Stomach smooth muscle (tissue), 2 donors: ENCODE data around the gene PRELID3B.
"Not testable (repeated sequence)": the region's sequence is repeated elsewhere in the genome, so short reads cannot be mapped to it uniquely, and the experiment has no call there.

Experiments
- H3K27ac ChIP-seq: one replicate; pipeline ENCODE4 v1.7.0; 2013; ENCODE audit warnings: mild to moderate bottlenecking, low read length, inconsistent platforms
- H3K27me3 ChIP-seq, 2 donors: one replicate each; pipeline ENCODE4 v1.7.0; 2013; ENCODE audit warnings: low read length in 2 of 2; ENCODE audit not compliant: insufficient read depth in 2 of 2, control insufficient read depth in 1 of 2
- H3K36me3 ChIP-seq, 2 donors: one replicate each; pipeline ENCODE4 v1.7.0; 2013; ENCODE audit warnings: low read length in 2 of 2; ENCODE audit not compliant: control insufficient read depth in 2 of 2, insufficient read depth in 2 of 2
- H3K4me1 ChIP-seq: one replicate; pipeline ENCODE4 v1.7.0; 2013; ENCODE audit warnings: low read length; ENCODE audit not compliant: control insufficient read depth, insufficient read depth
- H3K4me3 ChIP-seq, 2 donors: one replicate each; pipeline ENCODE4 v1.7.0; 2013; ENCODE audit warnings: low read length in 2 of 2
- H3K9ac ChIP-seq, 2 donors: one replicate each; pipeline ENCODE4 v1.7.0; 2013; ENCODE audit warnings: low read length in 2 of 2, mild to moderate bottlenecking in 1 of 2
- H3K9me3 ChIP-seq, 2 donors: one replicate each; pipeline ENCODE4 v1.7.0; 2013; ENCODE audit warnings: low read length in 2 of 2; ENCODE audit not compliant: control insufficient read depth in 2 of 2
- donor health status: healthy.
- donor health status: Pancreatic carcinoma.

The PRELID3B gene

DNA sequence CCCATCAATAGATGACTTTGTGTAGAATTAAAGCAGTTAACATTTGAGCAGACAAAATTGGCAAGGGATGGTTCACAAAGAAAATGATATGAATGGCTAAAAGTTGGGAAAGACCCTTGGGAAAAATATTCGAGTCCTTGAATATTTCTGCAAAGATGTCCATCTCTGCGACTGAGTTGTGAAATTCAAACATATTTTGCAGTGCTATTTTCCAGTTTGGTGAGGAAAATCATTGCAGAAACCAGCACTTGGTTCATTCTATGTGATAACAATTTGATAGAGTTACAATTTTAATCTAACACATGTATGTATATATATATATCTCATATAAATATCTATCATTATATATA, 6.1 kb upstream of the PRELID3B start:
- Histone ChIP-seq H3K4me1 (no peaks in the 10 kb centered on the region), H3K9me3 (no peaks in the 10 kb centered on the region), H3K9ac (no peak overlapping the region), H3K27me3 (peaks cover 3 to 4% of the 10 kb centered on the region in 2 donors), H3K36me3 (no peaks in the 10 kb centered on the region), H3K4me3 (no peak overlapping the region), H3K27ac (no peak overlapping the region)

DNA sequence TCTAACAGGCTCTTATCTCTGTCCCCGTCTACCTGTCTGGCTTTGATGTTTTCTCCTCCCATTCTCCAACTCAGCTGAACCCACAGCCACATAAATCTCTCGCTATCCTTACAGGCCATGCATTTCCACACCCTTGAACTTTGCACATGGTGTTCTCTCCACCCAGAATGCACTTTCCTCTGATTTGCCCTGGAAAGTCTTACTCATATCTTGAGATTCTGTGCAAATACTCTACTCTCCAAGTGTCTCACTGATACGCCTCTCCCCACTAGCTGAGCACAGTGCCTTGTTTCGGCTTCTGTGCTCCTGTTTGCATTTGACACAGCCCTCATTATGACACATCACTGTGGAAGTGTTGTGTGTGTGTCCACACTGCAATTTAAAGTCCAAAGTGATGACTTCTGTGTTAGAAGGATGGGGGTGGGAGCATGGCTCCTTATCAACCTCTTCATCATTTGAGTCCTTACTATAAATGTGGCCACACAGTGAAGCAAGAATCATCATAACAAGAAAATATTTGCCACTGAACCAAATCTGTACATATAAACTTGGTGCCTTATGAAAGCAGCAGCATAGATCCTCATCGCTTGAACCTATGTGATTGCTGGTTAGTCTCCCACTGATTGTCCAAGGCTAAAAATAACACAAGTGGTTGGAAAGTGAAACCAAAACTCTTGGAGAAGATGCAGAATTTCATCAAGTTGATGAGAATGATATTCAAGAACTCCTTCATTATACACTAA, 5.5 kb upstream of the PRELID3B start:
- H3K36me3 ChIP-seq: no peaks in the 10 kb centered on the region
- H3K4me3 ChIP-seq: no peak overlapping the region
- no peaks in the 10 kb centered on the region for H3K9me3 ChIP-seq
- peaks cover 3% of the 10 kb centered on the region for H3K4me1 ChIP-seq
- H3K9ac ChIP-seq: no peak overlapping the region
- H3K27me3 ChIP-seq: peaks cover 3 to 4% of the 10 kb centered on the region in 2 donors
- no peak overlapping the region for H3K27ac ChIP-seq

DNA sequence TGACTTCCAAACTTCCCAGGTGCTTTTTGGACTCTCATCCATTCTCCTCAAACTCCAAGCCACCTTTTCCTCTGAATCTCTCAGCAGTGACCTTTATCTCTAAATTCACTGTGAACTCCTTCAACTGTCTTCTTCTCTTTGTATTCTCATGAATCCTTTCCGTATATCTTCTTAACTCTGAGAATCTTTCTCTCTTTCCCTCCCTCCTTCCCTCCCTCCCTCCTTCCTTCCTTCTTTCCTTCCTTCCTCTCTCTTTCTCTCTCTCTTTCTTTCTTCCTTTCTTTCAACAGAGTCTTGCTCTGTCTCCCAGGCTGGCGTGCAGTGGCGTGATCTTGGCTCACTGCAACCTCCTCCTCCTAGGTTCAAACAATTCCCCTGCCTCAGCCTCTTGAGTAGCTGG, 4.3 kb upstream of the PRELID3B start:
- H3K27me3 ChIP-seq: peaks cover 3 to 4% of the 10 kb centered on the region in 2 donors
- no peak overlapping the region for H3K9ac ChIP-seq
- H3K4me3 ChIP-seq: no peak overlapping the region
- no peaks in the 10 kb centered on the region for H3K36me3 ChIP-seq
- H3K27ac ChIP-seq: no peak overlapping the region
- peaks cover 8% of the 10 kb centered on the region for H3K4me1 ChIP-seq
- no peaks in the 10 kb centered on the region for H3K9me3 ChIP-seq

DNA sequence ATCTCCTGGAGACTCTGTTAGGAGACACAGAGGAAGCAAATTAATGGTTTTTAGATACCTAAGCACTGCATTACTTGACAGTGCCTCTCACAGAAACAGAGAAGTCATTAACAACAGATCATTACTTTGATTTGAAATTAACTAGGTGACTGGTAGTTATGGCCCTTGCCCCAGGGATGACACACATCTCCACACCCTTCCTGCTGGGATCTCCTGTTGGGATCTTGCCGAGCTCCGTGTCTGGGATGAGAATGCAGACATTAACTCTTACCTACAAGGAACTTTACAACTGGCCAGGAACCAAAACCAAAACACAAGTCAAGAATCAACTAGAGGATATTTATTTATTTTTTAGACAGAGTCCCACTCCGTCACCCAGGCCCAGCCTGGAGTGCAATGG, 2.2 kb upstream of the PRELID3B start:
- no peak overlapping the region for H3K9ac ChIP-seq
- no peak overlapping the region for H3K4me3 ChIP-seq
- no peaks in the 10 kb centered on the region for H3K9me3 ChIP-seq
- H3K27me3 ChIP-seq: no peaks in the 10 kb centered on the region
- H3K27ac ChIP-seq: no peak overlapping the region
- peaks cover 15% of the 10 kb centered on the region for H3K4me1 ChIP-seq
- no peaks in the 10 kb centered on the region for H3K36me3 ChIP-seq

DNA sequence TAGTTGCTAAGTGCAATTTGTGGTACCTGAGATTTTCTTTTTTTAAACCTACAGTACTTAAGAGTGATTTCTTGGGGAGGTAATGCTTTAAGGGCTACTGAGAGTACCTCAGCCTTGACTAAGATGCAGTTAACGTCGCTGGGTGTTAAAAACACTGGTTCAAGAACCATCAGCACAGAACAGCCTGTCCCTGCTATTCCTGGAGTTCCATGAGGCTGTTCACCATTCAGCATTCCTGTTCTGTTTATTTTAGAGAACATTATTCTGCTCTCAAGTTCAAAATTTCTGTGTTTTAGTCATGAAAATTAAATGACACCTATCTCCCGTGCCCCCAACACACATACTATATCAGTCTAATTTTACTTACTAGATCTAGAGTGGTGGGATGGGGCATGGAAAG, 1.7 kb upstream of the PRELID3B start:
- Histone ChIP-seq H3K9ac (no peak overlapping the region), H3K27me3 (no peaks in the 10 kb centered on the region), H3K27ac (no peak overlapping the region), H3K4me1 (peaks cover 15% of the 10 kb centered on the region), H3K9me3 (no peaks in the 10 kb centered on the region), H3K36me3 (no peaks in the 10 kb centered on the region), H3K4me3 (no peak overlapping the region)

DNA sequence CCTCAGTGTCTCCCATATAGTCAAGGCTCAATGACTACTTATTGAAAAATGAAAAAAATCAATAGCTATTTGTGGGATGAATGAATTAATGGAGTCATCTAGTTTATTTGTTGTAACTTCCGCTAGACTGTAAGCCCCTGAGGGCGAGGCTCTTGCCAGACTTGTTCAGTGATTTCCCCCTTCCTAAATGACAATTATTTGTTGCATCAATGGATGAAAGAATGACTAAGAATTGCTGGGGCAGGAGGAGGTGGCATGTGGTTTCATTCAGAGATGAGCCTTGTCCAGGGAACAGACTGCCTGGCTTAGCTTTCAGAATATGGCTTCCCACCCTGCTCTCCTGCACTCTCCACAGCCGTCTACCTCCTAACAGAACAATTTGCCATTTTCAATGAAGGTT, 1.1 kb upstream of the PRELID3B start:
- Histone ChIP-seq H3K4me3 (no peak overlapping the region), H3K4me1 (peaks cover 15% of the 10 kb centered on the region), H3K27me3 (no peaks in the 10 kb centered on the region), H3K9me3 (no peaks in the 10 kb centered on the region), H3K27ac (peak overlapping the region; percentile 49), H3K36me3 (no peaks in the 10 kb centered on the region), H3K9ac (no peak overlapping the region)

DNA sequence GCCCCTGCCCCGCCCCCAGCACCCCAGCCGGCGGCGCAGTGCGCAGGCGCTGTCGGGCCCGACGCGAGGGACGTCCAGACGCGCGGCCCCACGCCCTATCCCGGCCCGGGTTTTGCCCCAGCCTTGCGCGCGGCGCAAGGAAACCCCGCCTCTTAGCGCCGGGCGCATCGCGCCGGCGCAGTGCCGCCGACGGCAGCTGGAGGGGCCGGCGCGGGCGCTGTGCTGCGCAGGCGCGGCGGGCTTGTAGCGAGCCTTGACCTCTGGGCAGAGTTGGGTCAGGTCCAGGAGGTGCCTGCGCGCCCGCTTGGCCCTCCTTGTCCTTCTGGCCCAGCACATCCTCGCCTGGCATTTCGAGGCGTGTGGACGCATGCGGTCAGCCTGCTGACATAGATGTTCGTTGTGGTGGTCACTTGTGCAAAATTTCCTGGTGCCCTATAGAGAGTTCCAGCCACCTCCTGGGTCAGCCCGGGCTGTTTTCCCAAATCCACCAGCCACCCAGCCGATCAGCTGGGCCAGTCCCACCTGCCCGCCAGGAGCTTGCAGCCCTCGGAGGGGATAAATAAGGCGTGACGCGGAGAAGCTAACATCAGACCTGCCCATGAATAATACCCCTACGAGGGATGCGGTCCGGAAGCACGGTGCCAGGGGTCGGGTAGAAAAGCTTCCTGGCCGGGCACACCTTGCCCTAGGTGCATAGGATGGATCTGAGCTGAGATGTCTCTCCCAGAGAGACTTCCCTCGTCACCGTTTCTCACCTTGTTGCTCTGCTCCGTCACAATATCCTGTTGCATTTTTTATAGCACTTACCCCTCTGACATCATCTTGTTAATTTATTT, 428 bp upstream of the PRELID3B start:
- peak overlapping the region; percentile 73 to 79 for H3K9ac ChIP-seq
- no peaks in the 10 kb centered on the region for H3K27me3 ChIP-seq
- peaks cover 15% of the 10 kb centered on the region for H3K4me1 ChIP-seq
- peak overlapping the region; percentile 72 to 87 for H3K4me3 ChIP-seq
- H3K27ac ChIP-seq: peak overlapping the region; percentile 50
- H3K9me3 ChIP-seq: no peaks in the 10 kb centered on the region
- H3K36me3 ChIP-seq: peaks cover under 1 to 3% of the 10 kb centered on the region in 2 donors

DNA sequence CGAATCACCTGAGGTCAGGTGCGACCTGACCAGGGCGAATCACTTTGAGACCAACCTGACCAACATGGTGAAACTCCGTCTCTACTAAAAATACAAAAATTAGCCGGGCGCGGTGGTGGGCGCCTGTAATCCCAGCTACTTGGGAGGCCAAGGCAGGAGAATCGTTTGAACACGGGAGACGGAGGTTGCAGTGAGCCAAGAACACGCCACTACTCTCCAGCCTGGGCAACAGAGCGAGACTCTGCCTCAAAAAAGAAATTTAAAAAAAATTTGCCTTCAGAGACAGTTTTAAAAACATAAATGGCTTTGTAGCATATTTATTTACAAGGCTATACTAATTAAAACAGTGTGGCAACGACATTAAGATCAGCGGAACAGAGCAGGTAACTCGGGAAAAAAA, 1.1 kb downstream of the PRELID3B start:
- peaks cover 11 to 15% of the 10 kb centered on the region in 2 donors for H3K36me3 ChIP-seq
- H3K9ac ChIP-seq, H3K27me3 ChIP-seq, H3K27ac ChIP-seq, H3K9me3 ChIP-seq: not testable (repeated sequence)
- peak overlapping the region; percentile 72 to 87 for H3K4me3 ChIP-seq
- peaks cover 15% of the 10 kb centered on the region for H3K4me1 ChIP-seq

DNA sequence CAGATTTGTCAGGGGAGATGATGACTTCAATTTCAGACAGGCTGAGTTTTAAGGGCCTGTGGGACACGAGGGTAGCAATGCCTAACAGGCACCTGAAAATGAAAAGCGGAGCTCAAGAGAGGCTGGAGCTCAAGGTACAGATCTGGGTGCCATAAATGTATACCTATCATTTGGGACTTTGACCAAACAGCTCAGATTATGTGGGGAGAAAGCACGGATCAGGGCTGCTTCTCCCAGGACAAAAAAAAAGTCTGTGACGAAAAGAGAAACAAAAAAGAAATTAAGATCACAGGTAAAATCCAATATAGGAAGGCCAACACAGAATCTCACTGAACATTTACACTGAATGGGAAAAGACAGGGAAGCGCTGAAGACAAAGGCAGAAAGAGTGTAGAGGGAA, 1.9 kb downstream of the PRELID3B start:
- H3K9me3 ChIP-seq: no peaks in the 10 kb centered on the region
- H3K9ac ChIP-seq: no peak overlapping the region
- H3K36me3 ChIP-seq: peaks cover 18 to 23% of the 10 kb centered on the region in 2 donors
- H3K27me3 ChIP-seq: no peaks in the 10 kb centered on the region
- H3K4me1 ChIP-seq: peaks cover 15% of the 10 kb centered on the region
- no peak overlapping the region for H3K4me3 ChIP-seq
- no peak overlapping the region for H3K27ac ChIP-seq

DNA sequence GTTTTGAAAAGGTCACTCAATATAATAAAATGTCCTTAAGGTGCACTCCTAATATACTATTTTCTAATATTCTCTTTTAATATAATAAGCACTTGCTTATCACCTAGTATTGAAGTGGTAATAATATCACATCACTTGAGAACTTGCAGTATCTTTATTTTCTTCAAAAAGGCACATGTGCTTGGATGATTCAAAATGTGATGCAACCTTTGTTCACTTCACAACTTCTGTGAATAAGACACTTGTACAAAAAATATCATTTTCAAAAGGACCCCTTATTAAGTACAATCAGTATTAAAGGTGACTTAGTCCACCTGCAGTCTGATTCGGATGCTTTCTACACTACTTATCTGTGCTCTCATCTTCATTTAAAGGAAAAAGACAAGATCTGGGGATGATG, 3.4 kb downstream of the PRELID3B start:
- H3K4me1 ChIP-seq: peaks cover 15% of the 10 kb centered on the region
- H3K4me3 ChIP-seq: no peak overlapping the region
- H3K9me3 ChIP-seq: no peaks in the 10 kb centered on the region
- H3K36me3 ChIP-seq: peaks cover 24 to 29% of the 10 kb centered on the region in 2 donors
- H3K27me3 ChIP-seq: no peaks in the 10 kb centered on the region
- H3K27ac ChIP-seq: no peak overlapping the region
- H3K9ac ChIP-seq: no peak overlapping the region

DNA sequence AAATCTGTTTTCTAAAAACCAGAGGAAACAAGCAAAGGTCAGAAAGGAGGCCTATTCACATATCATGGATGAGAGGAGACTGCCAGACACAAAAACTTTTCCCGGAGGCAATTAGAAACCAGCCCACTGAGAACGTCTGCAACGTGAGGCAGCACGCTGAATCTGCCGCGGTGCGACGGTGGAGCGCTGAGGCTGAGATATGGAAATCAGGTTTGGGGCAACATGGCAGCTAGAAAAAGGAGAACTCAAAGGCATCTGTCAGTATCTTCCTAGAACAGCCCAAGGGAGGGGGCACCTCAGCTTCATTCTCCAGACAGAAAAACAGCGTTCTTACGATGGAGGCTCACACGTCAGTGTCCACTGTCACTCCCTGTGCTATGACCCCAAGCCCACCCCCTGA, 5.2 kb downstream of the PRELID3B start:
- no peaks in the 10 kb centered on the region for H3K9me3 ChIP-seq
- H3K4me1 ChIP-seq: peaks cover 11% of the 10 kb centered on the region
- H3K4me3 ChIP-seq: no peak overlapping the region
- H3K36me3 ChIP-seq: peaks cover 24 to 29% of the 10 kb centered on the region in 2 donors
- no peaks in the 10 kb centered on the region for H3K27me3 ChIP-seq
- H3K9ac ChIP-seq: no peak overlapping the region
- H3K27ac ChIP-seq: no peak overlapping the region
